Keratinocyte (primary cell): ENCODE measurements around the gene FAM53B. TPM values are rescaled to one million over a fixed set of nuclear protein-coding genes. Genes with fewer than 3 reads are reported as not detected.

Experiments
- DNase-seq: peaks from one replicate; pipeline ENCODE4 v3.0.0-alpha.2; 2011; ENCODE audit warnings: low read depth, missing footprints, low spot score
- FAIRE-seq: peaks from 2 replicates; lab custom pipeline; 2011; peaks lifted over from hg19 to GRCh38; lab: Jason Lieb, UNC
- H2AFZ ChIP-seq: 2 replicates; pipeline ENCODE4 v1.6.0; 2012; ENCODE audit warnings: low read length, control low read depth, inconsistent platforms; ENCODE audit not compliant: control insufficient read depth
- H3K27ac ChIP-seq: 2 replicates; pipeline ENCODE4 v1.5.1; 2011; ENCODE audit warnings: low read length; ENCODE audit not compliant: control insufficient read depth, insufficient read depth
- H3K27me3 ChIP-seq: 3 replicates; pipeline ENCODE4 v1.6.0; 2011; ENCODE audit warnings: low read length; ENCODE audit not compliant: control insufficient read depth, insufficient read depth; ENCODE audit errors: extremely low read depth
- H3K36me3 ChIP-seq, 2 experiments: 2 replicates in 1 of 2; 3 replicates in 1 of 2; pipeline ENCODE4 v1.5.1; 2011; ENCODE audit warnings: low read length in 2 of 2, mild to moderate bottlenecking in 1 of 2; ENCODE audit not compliant: control insufficient read depth in 2 of 2, insufficient read depth in 2 of 2; ENCODE audit errors: extremely low read depth in 1 of 2
- H3K4me1 ChIP-seq: 3 replicates; pipeline ENCODE4 v1.5.1; 2011; ENCODE audit warnings: low read length; ENCODE audit not compliant: control insufficient read depth, insufficient read depth; ENCODE audit errors: extremely low read depth
- H3K4me2 ChIP-seq: 3 replicates; pipeline ENCODE4 v1.6.0; 2011; ENCODE audit warnings: low read depth, low read length; ENCODE audit not compliant: control insufficient read depth, insufficient read depth; ENCODE audit errors: extremely low read depth
- H3K4me3 ChIP-seq, 3 experiments: fragments of 200-600 bp in 1 of 3; sonication (generic) in 1 of 3; 2 replicates in 2 of 3; 3 replicates in 1 of 3; pipeline ENCODE4 v1.5.1; 2011 to 2016; ENCODE audit warnings: low read length in 3 of 3, mild to moderate bottlenecking in 3 of 3, control low read depth in 2 of 3, inconsistent platforms in 1 of 3, low read depth in 1 of 3, mixed read lengths in 1 of 3, mixed run types in 1 of 3, moderate library complexity in 1 of 3; ENCODE audit not compliant: control insufficient read depth in 2 of 3, insufficient read depth in 2 of 3; ENCODE audit errors: extremely low read depth in 1 of 3
- H3K79me2 ChIP-seq: 2 replicates; pipeline ENCODE4 v1.6.0; 2012; ENCODE audit warnings: low read length; ENCODE audit not compliant: control insufficient read depth, insufficient read depth
- H3K9ac ChIP-seq: 3 replicates; pipeline ENCODE4 v1.6.0; 2011; ENCODE audit warnings: low read length; ENCODE audit not compliant: control insufficient read depth, insufficient read depth; ENCODE audit errors: extremely low read depth
- H3K9me1 ChIP-seq: 3 replicates; pipeline ENCODE4 v1.6.0; 2011; ENCODE audit warnings: low read length; ENCODE audit not compliant: control insufficient read depth, insufficient read depth; ENCODE audit errors: extremely low read depth
- H3K9me3 ChIP-seq: 2 replicates; pipeline ENCODE4 v1.5.1; 2012; ENCODE audit warnings: low read depth, low read length; ENCODE audit not compliant: control insufficient read depth
- H4K20me1 ChIP-seq: 3 replicates; pipeline ENCODE4 v1.6.0; 2011; ENCODE audit warnings: low read length; ENCODE audit not compliant: control insufficient read depth, insufficient read depth; ENCODE audit errors: extremely low read depth
- CTCF ChIP-seq, 3 experiments: IDR thresholded peaks in 1 of 3; conservative IDR thresholded peaks in 1 of 3; optimal IDR thresholded peaks in 1 of 3; 2 replicates in 2 of 3; 3 replicates in 1 of 3; pipeline versions ENCODE3 to v1.5.1; 2011; ENCODE audit warnings: low read length in 3 of 3, mild to moderate bottlenecking in 3 of 3, moderate library complexity in 2 of 3, control low read depth in 1 of 3, inconsistent platforms in 1 of 3; ENCODE audit not compliant: insufficient read depth in 2 of 3; ENCODE audit errors: extremely low read depth in 1 of 3
- EZH2 ChIP-seq: IDR thresholded peaks from one replicate; pipeline ENCODE4 v1.6.1; 2012; ENCODE audit warnings: inconsistent platforms, mild to moderate bottlenecking, low read length, moderate library complexity
- dilution Hi-C: fragments of 300-500 bp; cut with MboI; formaldehyde crosslinking; loops from one replicate; pipeline ENCODE4 v1.7.0; 2020; ENCODE audit warnings: low sequenced_read_pairs; ENCODE audit not compliant: extremely low pct_ligation_motif_present
- polyA plus RNA-seq, 5 experiments: library from polyadenylated mRNA; depleted of rRNA in 3 of 5; stranded (reverse) in 3 of 5; stranded (forward) in 1 of 5; unstranded in 1 of 5; fragments of >200 nt; gene quantifications; 1 replicate in 1 of 5; 2 replicates in 3 of 5; 3 replicates in 1 of 5; pipeline versions ENCODE4 v1.2.1 to v1.2.3, GENCODE V29; 2011 to 2012; ENCODE audit warnings: missing spikeins in 2 of 5, low read depth in 1 of 5, low replicate concordance in 1 of 5

Gene FAM53B
- polyA plus RNA-seq, 1 donor (not counting 4 experiments of a cell fraction or from before 2014, with no cell fraction given): 8.6 TPM

DNA sequence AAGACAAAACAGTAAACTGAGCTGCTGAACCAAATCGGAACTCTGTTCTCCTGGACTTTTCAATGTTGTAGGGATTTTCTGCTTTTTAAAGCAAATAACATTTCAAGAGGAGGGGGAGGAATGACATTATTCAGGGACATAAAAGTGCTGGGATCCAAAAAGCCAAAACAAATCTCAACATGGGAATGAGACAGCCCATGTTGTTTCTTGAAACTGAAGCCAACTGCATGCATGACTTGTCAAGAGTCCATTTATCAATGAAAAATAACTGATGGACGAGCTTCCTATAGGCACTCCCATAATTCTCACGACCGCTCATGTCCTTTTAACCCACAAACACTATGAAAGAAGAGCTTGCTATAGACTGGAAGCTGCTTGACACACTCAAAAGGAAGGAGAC, 27.8 kb downstream of the FAM53B start:
- Histone ChIP-seq H3K9ac (no peak overlapping the region), H2AFZ (no peak overlapping the region), H3K79me2 (peaks cover 45% of the 10 kb centered on the region), H3K36me3 (peaks cover 2 to 5% of the 10 kb centered on the region in 2 experiments), H3K4me2 (no peak overlapping the region), H4K20me1 (peaks cover 7% of the 10 kb centered on the region), H3K27me3 (no peaks in the 10 kb centered on the region), H3K4me1 (peaks cover 21% of the 10 kb centered on the region), H3K9me3 (no peaks in the 10 kb centered on the region), H3K27ac (no peak overlapping the region), H3K4me3 (no peak overlapping the region), H3K9me1 (no peaks in the 10 kb centered on the region)
- DNase-seq (no peak), FAIRE-seq (no peak)
- dilution Hi-C loops: no loop called here
- TF ChIP-seq CTCF (optimal IDR thresholded peaks at IDR 0.05 in 1 of 3, IDR thresholded peaks at IDR 0.05 in 1 of 3, conservative IDR thresholded peaks at IDR 0.05 in 1 of 3; ENCODE audit: extremely low read depth in 1 of 3, insufficient read depth in 2 of 3, low read length in 3 of 3) (no peak), EZH2 (no peak)

- Histone ChIP-seq H3K36me3 (peaks cover 2 to 5% of the 10 kb centered on the region in 2 experiments), H3K79me2 (peaks cover 41% of the 10 kb centered on the region), H3K4me2 (no peak overlapping the region), H2AFZ (no peak overlapping the region), H4K20me1 (peaks cover 7% of the 10 kb centered on the region), H3K27ac (no peak overlapping the region), H3K9me3 (no peaks in the 10 kb centered on the region), H3K9ac (no peak overlapping the region), H3K4me1 (peaks cover 18% of the 10 kb centered on the region), H3K4me3 (no peak overlapping the region), H3K27me3 (no peaks in the 10 kb centered on the region), H3K9me1 (no peaks in the 10 kb centered on the region)
- FAIRE-seq: no peak
- dilution Hi-C loops: no loop called here
- TF ChIP-seq EZH2: no peak
- no peak for TF ChIP-seq CTCF (optimal IDR thresholded peaks at IDR 0.05 in 1 of 3, IDR thresholded peaks at IDR 0.05 in 1 of 3, conservative IDR thresholded peaks at IDR 0.05 in 1 of 3; ENCODE audit: extremely low read depth in 1 of 3, insufficient read depth in 2 of 3, low read length in 3 of 3)
- no peak for DNase-seq
Measured at GRCh38 chr10:124715439-124715838, 28.7 kb downstream of the FAM53B start.
